B cell (primary cell): Measurements from ENCODE around the gene KIAA1210. TPM values are rescaled to one million over a fixed set of nuclear protein-coding genes. Genes with fewer than 3 reads are reported as not detected.

Experiments used
- ATAC-seq: fragments of 200-7000 bp; cut with Tn5 transposase; one replicate; pipeline ENCODE4 v1.10.0; 2021; ENCODE audit warnings: low read depth, mild to moderate bottlenecking, moderate number of reproducible peaks, moderate library complexity
- CTCF ChIA-PET: fragments of 350-600 bp; sonication (Branson Sonifier 250); formaldehyde crosslinking; loops from one replicate; lab custom pipeline; 2021; ENCODE audit warnings: antibody characterized with exemption, inconsistent platforms; lab: Charles Lee
- POLR2A ChIA-PET: fragments of 350-600 bp; sonication (Branson Sonifier 250); formaldehyde crosslinking; loops from one replicate; lab custom pipeline; 2021; ENCODE audit warnings: antibody characterized with exemption; lab: Charles Lee
- DNase-seq: peaks from one replicate; pipeline ENCODE4 v3.0.0; 2013
- H2AFZ ChIP-seq: 2 replicates; pipeline ENCODE4 v1.6.1; 2012; ENCODE audit warnings: mild to moderate bottlenecking, low read depth, low read length; ENCODE audit not compliant: insufficient read depth, poor library complexity, severe bottlenecking
- H3K27ac ChIP-seq, 2 donors: 1 replicate in 1 of 2; 2 replicates in 1 of 2; pipeline ENCODE4 v1.5.1; 2012 to 2013; ENCODE audit warnings: low read length in 2 of 2, mild to moderate bottlenecking in 2 of 2, moderate library complexity in 1 of 2
- H3K27me3 ChIP-seq, 4 experiments: fragments of 200-600 bp in 1 of 4; sonication (generic) in 1 of 4; replicated peaks in 1 of 4; 1 replicate in 2 of 4; 2 replicates in 2 of 4; pipeline versions ENCODE4 v1.6.1 to v1.7.0; 2013 to 2016; ENCODE audit warnings: low read length in 3 of 4, mild to moderate bottlenecking in 2 of 4, mixed read lengths in 1 of 4, moderate library complexity in 1 of 4; ENCODE audit not compliant: insufficient read depth in 4 of 4, control insufficient read depth in 3 of 4; ENCODE audit errors: control extremely low read depth in 1 of 4
- H3K36me3 ChIP-seq, 2 experiments: replicated peaks in 1 of 2; 1 replicate in 1 of 2; 2 replicates in 1 of 2; pipeline versions ENCODE4 v1.6.1 to v1.7.1; 2013; ENCODE audit warnings: low read length in 1 of 2; ENCODE audit not compliant: insufficient read depth in 2 of 2, control insufficient read depth in 1 of 2; ENCODE audit errors: control extremely low read depth in 1 of 2, extremely low read depth in 1 of 2
- H3K4me1 ChIP-seq, 2 donors: fragments of 200-600 bp in 1 of 2; sonication (generic) in 1 of 2; 1 replicate in 1 of 2; 2 replicates in 1 of 2; pipeline versions ENCODE4 v1.5.1 to v1.6.1; 2013 to 2017; ENCODE audit warnings: low read length in 2 of 2; ENCODE audit not compliant: control insufficient read depth in 2 of 2, insufficient read depth in 2 of 2
- H3K4me2 ChIP-seq: replicated peaks from 2 replicates; pipeline ENCODE3; 2012; ENCODE audit warnings: mild to moderate bottlenecking, low read depth, low read length; ENCODE audit not compliant: poor library complexity, severe bottlenecking
- H3K4me3 ChIP-seq, 5 experiments: fragments of 200-600 bp in 1 of 5; sonication (generic) in 1 of 5; 1 replicate in 3 of 5; 2 replicates in 2 of 5; pipeline versions ENCODE4 v1.5.1 to v1.7.0; 2011 to 2016; ENCODE audit warnings: low read length in 4 of 5, mild to moderate bottlenecking in 4 of 5, low read depth in 2 of 5, control low read depth in 1 of 5, moderate library complexity in 1 of 5; ENCODE audit not compliant: insufficient read depth in 1 of 5; ENCODE audit errors: control extremely low read depth in 1 of 5, extremely low read depth in 1 of 5
- H3K79me2 ChIP-seq: fragments of 200-600 bp; sonication (generic); one replicate; pipeline ENCODE4 v1.6.0; 2016; ENCODE audit warnings: low read length; ENCODE audit not compliant: control insufficient read depth, insufficient read depth
- H3K9ac ChIP-seq: fragments of 200-600 bp; sonication (generic); 2 replicates; pipeline ENCODE4 v1.6.1; 2017; ENCODE audit warnings: mild to moderate bottlenecking, low read length, moderate library complexity
- H3K9me3 ChIP-seq, 3 donors: one replicate each; pipeline versions ENCODE4 v1.6.1 to v1.7.1; 2013; ENCODE audit warnings: low read length in 2 of 3; ENCODE audit not compliant: control insufficient read depth in 2 of 3, insufficient read depth in 1 of 3; ENCODE audit errors: control extremely low read depth in 1 of 3
- H4K20me1 ChIP-seq: 2 replicates; pipeline ENCODE4 v1.6.0; 2012; ENCODE audit warnings: mild to moderate bottlenecking, low read length; ENCODE audit not compliant: insufficient read depth, control insufficient read depth, poor library complexity, severe bottlenecking
- H3K27ac Mint-ChIP-seq: one replicate; pipeline ENCODE4 v1.8.0; 2021; ENCODE audit warnings: mixed read lengths
- H3K27me3 Mint-ChIP-seq: one replicate; pipeline ENCODE4 v1.8.0; 2021; ENCODE audit warnings: mixed read lengths
- H3K4me1 Mint-ChIP-seq: one replicate; pipeline ENCODE4 v1.8.0; 2021; ENCODE audit warnings: mixed read lengths
- H3K4me3 Mint-ChIP-seq: one replicate; pipeline ENCODE4 v1.8.0; 2021; ENCODE audit warnings: mixed read lengths
- H3K9me3 Mint-ChIP-seq: one replicate; pipeline ENCODE4 v1.8.0; 2022; ENCODE audit warnings: mixed read lengths; ENCODE audit not compliant: insufficient read depth
- CTCF ChIP-seq: fragments of 200-600 bp; IDR thresholded peaks from one replicate; pipeline ENCODE4 v1.8.0; 2022; ENCODE audit warnings: antibody characterized with exemption, mild to moderate bottlenecking
- EZH2 ChIP-seq: IDR thresholded peaks from 2 replicates; pipeline ENCODE4 v1.6.1; 2012; ENCODE audit warnings: borderline replicate concordance, low read depth, mild to moderate bottlenecking, moderate library complexity, low read length; ENCODE audit not compliant: insufficient read depth, poor library complexity, severe bottlenecking
- WGBS: methylation state at CpG from one replicate; pipeline ENCODE4 v1.1.5; 2013; ENCODE audit warnings: missing lambda C conversion rate; ENCODE audit not compliant: insufficient coverage; 5-methylcytosine and 5-hydroxymethylcytosine counted together
- intact Hi-C: fragments of 100-400 bp; cut with micrococcal nuclease; formaldehyde crosslinking; loops from one replicate; pipeline ENCODE4 v1.10.0; 2022
- polyA plus RNA-seq: library from polyadenylated mRNA; depleted of rRNA; stranded (reverse); fragments of >200 nt; gene quantifications from 2 replicates; pipeline ENCODE4 v1.2.3, GENCODE V29; 2012
- total RNA-seq, 2 donors: library from RNA; stranded (reverse); fragments of 120-200 nt in 1 of 2; gene quantifications; 1 replicate in 1 of 2; 2 replicates in 1 of 2; pipeline versions ENCODE4 v1.2.3 to v1.2.4, GENCODE V29; 2013 to 2022

The KIAA1210 gene
- total and polyA plus RNA-seq, 2 donors (not counting 1 experiment from before 2014, with no cell fraction given), result not detected

DNA sequence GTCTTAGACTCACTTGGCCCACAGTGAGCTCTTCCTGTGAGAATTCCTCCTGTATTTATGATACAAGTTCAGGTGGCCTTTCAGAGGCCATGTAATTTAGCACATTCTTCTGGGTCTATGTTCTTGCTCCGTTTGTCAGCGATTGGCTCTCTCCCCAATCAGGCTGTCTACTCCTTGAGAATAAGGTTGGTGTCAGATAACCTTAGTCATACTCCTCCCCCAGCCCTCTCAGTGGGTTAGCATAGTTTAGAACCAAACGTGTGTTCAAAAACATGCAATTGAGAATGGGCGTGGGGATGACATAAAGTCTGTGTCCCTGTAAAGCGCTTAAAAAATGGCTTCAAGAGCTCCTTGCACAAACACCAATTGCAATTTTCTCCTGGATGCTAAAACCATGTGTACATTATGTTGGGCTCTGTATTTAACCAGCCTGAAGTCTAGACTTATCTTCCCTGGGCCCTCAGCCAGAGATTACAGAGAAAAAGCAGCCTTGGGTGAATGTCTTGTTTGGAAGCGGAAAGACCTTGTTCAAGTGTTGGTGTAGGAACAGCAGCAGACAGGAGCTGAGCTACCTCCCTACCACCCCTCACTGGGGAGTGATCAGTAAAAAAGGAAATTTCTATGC lies 64.8 kb downstream of the KIAA1210 start:
- DNase-seq, result no peak
- CTCF ChIA-PET, result interaction anchor here (0.6 to 8.2 kb wide), 2 partner anchors 55 to 216 kb away, joined by 3 to 104 read pairs; no protein-coding TSS in a partner anchor
- WGBS, result 100% methylated on average over 1 of the region's 6 CpGs

More for the DNA sequence above, 64.8 kb downstream of the KIAA1210 start:
- peaks cover 0 to 6% of the 10 kb centered on the region in 2 donors for H3K4me1 ChIP-seq
- H3K27me3 ChIP-seq, result no peaks in the 10 kb centered on the region
- H3K4me2 ChIP-seq, result no peak overlapping the region
- H3K27ac ChIP-seq, result no peak overlapping the region
- H3K79me2 ChIP-seq, result no peaks in the 10 kb centered on the region
- intact Hi-C loops, result no loop called here
- no peaks in the 10 kb centered on the region for H3K4me1 Mint-ChIP-seq
- no peak for ATAC-seq
- POLR2A ChIA-PET, result no interaction called here
- H3K9ac ChIP-seq, result no peak overlapping the region
- no peak for TF ChIP-seq CTCF
- TF ChIP-seq EZH2, result no peak
- H3K27me3 Mint-ChIP-seq, result peaks cover 5% of the 10 kb centered on the region
- H3K4me3 Mint-ChIP-seq, result no peak overlapping the region
- no peaks in the 10 kb centered on the region for H3K36me3 ChIP-seq
- H4K20me1 ChIP-seq, result no peaks in the 10 kb centered on the region
- no peak overlapping the region for H3K4me3 ChIP-seq
- no peaks in the 10 kb centered on the region for H3K9me3 ChIP-seq
- H3K27ac Mint-ChIP-seq, result no peak overlapping the region
- H3K9me3 Mint-ChIP-seq, result no peaks in the 10 kb centered on the region
- H2AFZ ChIP-seq, result no peak overlapping the region
